ENCODE data around the gene TBC1D3C. TPM values are rescaled to one million over a fixed set of nuclear protein-coding genes. Genes with fewer than 3 reads are reported as not detected.
"Not testable (repeated sequence)": the region's sequence is repeated elsewhere in the genome, so short reads cannot be mapped to it uniquely, and the experiment has no call there.

Gene TBC1D3C
- not detected for polyA plus RNA-seq (ENCODE audit: insufficient read length)
- long read RNA-seq, donor 1, result 0 reads
- long read RNA-seq, donor 2, result 0 reads
- long read RNA-seq, donor 3, result 0 reads
- long read RNA-seq, donor 4, result 0 reads
- long read RNA-seq, donor 5, result 0 reads
- long read RNA-seq, donor 6, result 0 reads
- long read RNA-seq, donor 7, result 0 reads
- long read RNA-seq, donor 8, result 0 reads

- not testable (repeated sequence) for DNase-seq
Measured at GRCh38 chr17:38068534-38068933, at the start of gene TBC1D3C. Gene TBC1D3C (minus strand): TSS chr17:38068634. CDS start chr17:38067066, 1,568 bp downstream.

DNA sequence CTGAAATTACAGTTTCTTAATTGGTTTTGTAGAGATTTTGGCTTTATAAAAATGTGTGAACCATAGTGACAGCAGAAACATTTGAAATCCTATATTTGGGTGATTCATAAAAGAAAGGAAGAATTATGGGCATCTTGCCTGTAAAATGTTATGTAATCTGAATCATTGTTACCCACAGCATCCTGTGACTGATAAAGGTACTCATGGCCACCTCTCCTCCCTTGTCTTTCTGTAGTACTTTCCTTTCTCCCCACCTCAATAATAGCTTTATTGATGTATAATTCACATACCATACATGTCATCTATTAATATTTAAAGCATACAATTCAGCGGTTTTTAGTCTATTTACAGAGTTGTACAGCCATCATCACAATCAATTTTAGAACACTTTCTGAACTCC lies 30.8 kb upstream of the TBC1D3C start:
- not testable (repeated sequence) for DNase-seq

DNA sequence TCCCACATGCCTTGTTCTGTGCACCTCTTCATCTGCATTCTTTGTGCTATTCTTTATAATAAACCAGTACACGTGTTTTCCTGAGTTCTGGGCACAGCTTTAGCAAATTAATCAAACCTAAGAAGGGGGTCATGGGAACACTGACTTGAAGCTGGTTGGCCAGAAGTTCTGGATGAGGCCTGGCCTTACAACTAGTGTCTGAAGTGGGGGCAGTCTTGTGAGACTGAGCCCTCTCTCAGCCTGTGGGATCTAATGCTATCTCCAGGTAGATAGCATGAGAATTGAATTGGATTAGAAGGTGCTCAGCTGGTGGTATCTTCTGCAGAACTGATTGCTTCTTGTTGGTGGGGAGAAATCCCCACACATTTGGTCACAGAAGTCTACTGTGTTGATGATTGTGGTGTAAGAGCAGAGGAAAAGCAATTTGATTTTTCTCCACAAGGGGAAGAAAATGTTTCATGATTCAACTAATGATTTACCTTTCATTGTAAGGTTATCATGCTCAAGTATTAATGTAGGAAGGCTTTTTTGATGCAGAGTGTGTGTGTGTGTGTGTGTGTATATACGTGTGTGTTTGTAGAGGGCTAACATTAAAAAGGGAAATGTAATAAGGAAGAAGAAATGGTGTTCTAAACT lies 25.7 kb upstream of the TBC1D3C start:
- not testable (repeated sequence) for DNase-seq

DNA sequence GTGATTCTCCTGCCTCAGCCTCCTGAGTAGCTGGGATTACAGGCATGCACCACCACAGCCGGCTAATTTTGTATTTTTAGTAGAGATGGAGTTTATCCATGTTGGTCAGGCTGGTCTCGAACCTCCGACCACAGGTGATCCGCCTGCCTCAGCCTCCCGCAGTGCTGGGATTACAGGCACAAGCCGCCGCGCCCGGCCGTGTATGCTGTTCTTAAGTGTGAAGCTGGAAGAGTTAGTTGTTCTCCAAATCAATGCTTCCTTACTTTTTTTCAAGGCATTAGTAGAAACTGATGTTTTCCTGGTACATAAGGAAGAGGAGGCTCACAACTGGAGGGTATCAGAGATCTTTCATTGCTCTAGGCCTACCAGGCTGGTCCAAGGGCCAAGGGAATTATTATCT lies 19.7 kb upstream of the TBC1D3C start:
- not testable (repeated sequence) for DNase-seq

DNA sequence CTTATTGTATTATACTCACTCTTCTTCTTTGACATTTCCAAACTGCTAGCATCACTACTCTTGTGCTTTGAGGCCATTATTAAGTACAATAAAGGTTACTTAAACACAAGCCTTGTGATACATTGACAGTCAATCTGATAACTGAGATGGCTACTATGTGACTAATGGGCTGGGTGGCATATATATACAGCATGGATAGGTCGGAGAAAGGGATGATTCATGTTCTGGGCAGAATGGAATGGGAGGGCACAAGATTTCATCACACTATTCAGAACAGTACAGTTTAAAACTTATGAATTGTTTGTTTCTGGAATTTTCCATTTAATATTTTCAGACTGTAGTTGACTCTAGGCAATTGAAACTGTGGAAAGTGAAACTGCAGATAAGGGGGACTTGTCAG lies 18.9 kb upstream of the TBC1D3C start:
- DNase-seq, result not testable (repeated sequence)

Other genes with a start within 250 kb of the TBC1D3C start
- gene TBC1D3K, start 144.2 kb downstream of the TBC1D3C start, polyA plus RNA-seq (ENCODE audit: insufficient read length), result 1.1 TPM
- gene TBC1D3L, start 79.6 kb downstream of the TBC1D3C start, polyA plus RNA-seq (ENCODE audit: insufficient read length), result 29.6 TPM
- gene TBC1D3D, start 64.7 kb downstream of the TBC1D3C start, polyA plus RNA-seq (ENCODE audit: insufficient read length), result 3.1 TPM
- not detected for gene TBC1D3E, start 59.3 kb upstream of the TBC1D3C start, polyA plus RNA-seq (ENCODE audit: insufficient read length)
- not detected for gene TBC1D3, start 123.9 kb upstream of the TBC1D3C start, polyA plus RNA-seq (ENCODE audit: insufficient read length)
- gene MRPL45, start 228.5 kb upstream of the TBC1D3C start, polyA plus RNA-seq (ENCODE audit: insufficient read length), result 64.7 TPM

All from left kidney (tissue), 8 donors.